Smooth muscle cell of the umbilical artery (primary cell): ENCODE data around the gene SSX4B. TPM values are rescaled to one million over a fixed set of nuclear protein-coding genes. Genes with fewer than 3 reads are reported as not detected.

Experiments
- total RNA-seq: library from RNA; depleted of rRNA; stranded (reverse); fragments of >200 nt; gene quantifications from 2 replicates; pipeline ENCODE4 v1.2.3, GENCODE V29; 2014

Gene SSX4B, protein sequence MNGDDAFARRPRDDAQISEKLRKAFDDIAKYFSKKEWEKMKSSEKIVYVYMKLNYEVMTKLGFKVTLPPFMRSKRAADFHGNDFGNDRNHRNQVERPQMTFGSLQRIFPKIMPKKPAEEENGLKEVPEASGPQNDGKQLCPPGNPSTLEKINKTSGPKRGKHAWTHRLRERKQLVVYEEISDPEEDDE
- total RNA-seq, result not detected in 2 replicates

GRCh38 chrX:48411860-48412259 lies at the start of gene SSX4B:
Gene SSX4B, minus strand, starts transcription at chrX:48411960. Its CDS starts 588 bp downstream, at chrX:48411372.

DNA sequence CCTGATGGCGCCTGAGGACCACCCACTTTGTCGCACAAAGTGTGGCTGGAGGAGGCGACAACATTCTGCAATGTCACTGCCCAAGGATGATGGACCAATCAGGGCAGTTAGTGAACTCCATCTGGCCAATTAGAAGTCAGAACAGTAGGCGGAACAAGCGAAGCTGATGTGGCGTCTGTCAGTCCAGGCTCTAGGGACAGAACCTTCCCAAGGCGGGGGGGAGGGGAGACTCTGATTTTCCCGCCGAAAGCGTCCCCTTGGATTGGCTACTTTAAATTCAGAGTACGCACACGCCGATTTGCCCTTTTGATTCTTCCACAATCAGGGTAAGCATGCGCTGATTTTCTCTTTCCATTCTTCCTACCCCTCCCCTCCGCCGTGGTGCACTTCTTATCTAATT lies 28.5 kb downstream of the SSX4B start, which contains the start of gene SSX4:
TSS of gene SSX4 (plus strand) at position 301 of the 400 bp plus-strand sequence. CDS start 515 bp downstream, outside the sequence.

DNA sequence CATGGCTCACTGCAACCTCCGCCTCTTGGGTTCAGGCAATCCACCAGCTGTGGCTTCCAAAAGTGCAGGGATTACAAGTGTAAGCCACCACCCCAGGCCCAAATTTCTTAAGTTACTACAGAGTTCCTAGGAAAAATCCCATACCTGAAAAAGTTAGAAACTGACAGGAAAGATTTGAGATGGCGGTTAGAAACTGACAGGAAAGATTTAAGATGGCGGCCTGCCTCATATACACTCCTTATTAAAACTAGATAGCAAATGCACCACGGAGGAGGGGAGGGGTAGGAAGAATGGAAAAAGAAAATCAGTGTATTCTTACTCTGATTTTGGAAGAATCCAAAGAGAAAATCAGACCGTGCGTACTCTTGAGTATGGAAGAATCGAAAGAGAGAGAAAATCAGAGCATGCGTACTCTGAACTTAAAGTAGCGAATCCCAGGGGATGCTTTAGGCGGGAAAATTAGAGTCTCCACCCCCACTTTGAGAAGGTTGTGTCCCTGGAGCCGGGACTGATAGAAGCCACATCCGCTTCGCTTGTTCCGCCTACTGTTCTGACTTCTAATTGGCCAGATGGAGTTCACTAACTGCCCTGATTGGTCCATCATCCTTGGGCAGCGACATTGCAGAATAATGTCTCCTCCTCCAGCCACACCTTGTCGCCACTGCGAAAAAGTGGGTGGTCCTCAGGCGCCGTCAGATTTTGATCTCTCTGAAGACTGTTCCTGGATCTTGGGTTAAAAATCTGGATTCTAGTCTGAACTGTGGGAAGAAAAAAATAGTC lies 55.3 kb downstream of the SSX4B start, which contains the start of gene SSX3:
TSS of gene SSX3 (minus strand) at position 389 of the 780 bp plus-strand sequence. CDS start 1,454 bp downstream, outside the sequence.

Other genes with a start within 250 kb of the SSX4B start
- gene SSX5, start 215.2 kb downstream of the SSX4B start, total RNA-seq, result not detected in 2 replicates
- not detected in 2 replicates for gene SSX1, start 156.6 kb downstream of the SSX4B start, total RNA-seq
- gene SSX3, start 55.3 kb downstream of the SSX4B start, total RNA-seq, result not detected in 2 replicates
- gene SSX4, start 28.4 kb downstream of the SSX4B start, total RNA-seq, result not detected in 2 replicates
- 30.6 and 61.8 TPM in 2 replicates for gene SLC38A5, start 58.3 kb upstream of the SSX4B start, total RNA-seq
- 49.3 and 61.4 TPM in 2 replicates for gene FTSJ1, start 64.2 kb upstream of the SSX4B start, total RNA-seq
- 9.3 and 10.4 TPM in 2 replicates for gene PORCN, start 97.0 kb upstream of the SSX4B start, total RNA-seq
- gene EBP, start 109.8 kb upstream of the SSX4B start, total RNA-seq, result 35.6 and 45.4 TPM in 2 replicates
- 3.3 and 8.5 TPM in 2 replicates for gene TBC1D25, start 127.8 kb upstream of the SSX4B start, total RNA-seq
- gene RBM3, start 162.5 kb upstream of the SSX4B start, total RNA-seq, result 53.3 and 64.1 TPM in 2 replicates
- gene WDR13, start 185.5 kb upstream of the SSX4B start, total RNA-seq, result 75.9 and 76.6 TPM in 2 replicates